Islet precursor cell (in vitro differentiated cells): ENCODE measurements around the gene PBX1.

Experiments
- DNase-seq: peaks from one replicate; pipeline ENCODE4 v3.0.0-alpha.2; 2018

PBX1 gene

GRCh38 chr1:164702664-164703063 lies 143.7 kb downstream of the PBX1 start:
- DNase-seq, result no peak

- no peak for DNase-seq
Measured at GRCh38 chr1:164703463-164703862, 144.5 kb downstream of the PBX1 start.

GRCh38 chr1:164703960-164704411 lies 145.0 kb downstream of the PBX1 start:
- DNase-seq, result no peak

- no peak for DNase-seq
Measured at GRCh38 chr1:164704954-164705353, 146.0 kb downstream of the PBX1 start.

GRCh38 chr1:164706606-164706987 lies 147.6 kb downstream of the PBX1 start:
- DNase-seq, result no peak

GRCh38 chr1:164707868-164708331 lies 148.9 kb downstream of the PBX1 start:
- peak; percentile 88 for DNase-seq

DNA sequence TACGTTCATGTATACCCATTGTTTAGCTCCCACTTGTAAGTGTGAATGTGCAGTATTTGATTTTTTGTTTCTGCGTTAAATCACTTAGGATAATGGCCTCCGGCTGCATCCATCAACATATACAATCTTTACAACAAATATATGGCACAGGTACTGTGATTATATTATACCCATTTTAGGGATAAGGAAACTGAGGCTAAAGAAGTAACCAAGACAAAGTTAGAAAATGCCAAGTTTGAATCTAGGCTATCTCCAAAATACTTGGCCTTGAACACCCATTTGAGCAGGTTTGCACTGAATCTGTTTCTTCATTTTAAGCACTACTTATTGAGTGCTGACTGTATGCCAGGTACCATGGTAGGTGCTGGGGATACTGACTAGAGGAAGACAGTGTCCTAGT lies 149.6 kb downstream of the PBX1 start:
- DNase-seq, result no peak

DNA sequence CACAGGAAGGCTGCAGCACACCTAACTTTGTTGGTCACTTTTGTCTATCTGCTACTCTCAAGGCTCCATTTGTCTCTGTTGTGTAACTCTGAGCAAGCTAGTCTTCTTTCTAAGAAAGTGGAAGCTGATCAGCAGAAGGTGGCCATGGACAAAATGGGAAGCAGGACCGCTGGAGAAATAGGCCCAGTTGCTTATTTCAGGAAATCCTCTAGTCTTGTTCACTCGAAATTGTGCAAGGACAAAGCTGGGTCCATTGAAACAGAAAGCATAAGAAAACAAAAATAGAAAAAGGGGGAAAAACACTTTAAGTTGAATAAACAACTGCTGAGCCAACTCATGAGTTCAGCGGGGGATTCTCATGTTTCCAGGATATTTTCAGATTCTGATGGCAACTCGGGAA lies 150.1 kb downstream of the PBX1 start:
- no peak for DNase-seq

DNA sequence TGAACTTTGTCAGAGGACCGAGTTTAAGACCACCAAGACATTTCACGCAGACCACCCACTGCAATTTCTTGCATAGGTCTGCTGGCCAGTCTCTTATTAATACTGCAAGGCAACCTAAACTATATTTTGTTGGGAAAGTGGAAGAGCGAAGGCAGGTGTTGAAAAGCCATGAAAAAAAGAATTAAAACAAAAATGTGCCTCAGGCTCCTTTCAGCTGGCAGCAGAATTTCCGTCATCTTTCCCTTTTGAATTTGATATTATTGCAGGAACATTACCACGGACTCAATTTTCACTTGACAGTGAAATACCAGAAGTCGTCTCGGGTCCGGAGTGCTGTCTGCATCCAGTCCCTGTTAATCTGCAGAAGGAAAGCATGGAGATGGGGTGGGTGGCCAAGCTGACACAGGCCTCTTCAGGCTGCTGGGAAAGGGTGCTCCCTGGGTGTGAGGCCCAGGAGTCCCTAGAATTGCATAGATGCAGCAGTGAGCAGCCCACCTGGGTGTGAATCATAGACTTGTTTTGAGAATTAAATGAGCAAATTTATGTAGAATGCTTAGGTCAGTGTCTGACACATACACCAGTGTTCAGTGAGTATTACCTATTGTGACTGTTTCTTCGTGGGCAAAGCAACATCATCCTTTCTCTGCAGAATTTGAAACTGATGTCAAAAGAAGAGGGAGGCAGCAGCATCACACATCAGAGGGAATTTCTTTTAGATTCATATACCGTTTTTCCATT lies 150.7 kb downstream of the PBX1 start:
- no peak for DNase-seq

DNA sequence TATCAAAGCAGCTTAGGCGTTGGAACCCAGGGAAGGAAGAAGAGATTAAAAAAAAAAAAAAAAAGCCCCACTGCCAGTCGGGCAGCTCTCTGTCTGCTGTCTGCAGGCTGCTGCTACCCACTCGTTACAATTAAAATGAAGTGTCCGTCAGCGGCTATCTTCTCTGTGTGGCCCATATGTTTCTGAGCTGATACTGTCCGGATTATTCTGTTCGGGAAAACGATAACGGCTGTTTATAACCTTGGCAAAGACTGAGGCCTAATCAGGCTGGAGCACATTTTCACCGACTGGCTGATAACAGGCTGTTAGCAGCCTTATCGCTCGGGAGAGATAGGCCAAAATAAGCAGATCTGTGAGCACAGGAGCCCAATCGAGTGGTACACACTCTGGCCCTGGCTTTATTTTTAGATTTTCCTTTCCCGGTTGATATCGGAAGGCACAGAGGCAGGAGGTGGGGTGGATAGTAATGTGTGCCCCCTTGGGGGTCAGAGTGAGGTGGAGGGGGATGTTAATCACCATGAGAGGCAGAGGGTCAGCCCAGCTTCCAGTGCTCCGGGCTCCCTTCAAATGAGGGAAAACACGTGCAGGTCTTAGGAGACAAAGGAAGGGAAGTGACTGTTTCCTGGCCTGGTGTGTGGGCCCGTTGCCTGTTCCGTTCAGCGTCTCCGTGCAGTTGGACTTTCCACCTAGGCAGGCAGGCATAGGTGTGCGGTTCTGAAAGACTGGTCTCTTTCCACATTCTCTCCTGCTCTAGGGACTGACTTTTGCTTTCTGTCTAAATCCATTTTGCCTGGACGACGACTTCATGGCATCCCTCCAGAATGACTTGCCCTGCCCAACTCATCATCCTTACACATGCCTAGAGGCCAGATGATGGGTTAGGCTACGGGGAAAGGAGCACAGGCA lies 153.4 kb downstream of the PBX1 start:
- no peak for DNase-seq

DNA sequence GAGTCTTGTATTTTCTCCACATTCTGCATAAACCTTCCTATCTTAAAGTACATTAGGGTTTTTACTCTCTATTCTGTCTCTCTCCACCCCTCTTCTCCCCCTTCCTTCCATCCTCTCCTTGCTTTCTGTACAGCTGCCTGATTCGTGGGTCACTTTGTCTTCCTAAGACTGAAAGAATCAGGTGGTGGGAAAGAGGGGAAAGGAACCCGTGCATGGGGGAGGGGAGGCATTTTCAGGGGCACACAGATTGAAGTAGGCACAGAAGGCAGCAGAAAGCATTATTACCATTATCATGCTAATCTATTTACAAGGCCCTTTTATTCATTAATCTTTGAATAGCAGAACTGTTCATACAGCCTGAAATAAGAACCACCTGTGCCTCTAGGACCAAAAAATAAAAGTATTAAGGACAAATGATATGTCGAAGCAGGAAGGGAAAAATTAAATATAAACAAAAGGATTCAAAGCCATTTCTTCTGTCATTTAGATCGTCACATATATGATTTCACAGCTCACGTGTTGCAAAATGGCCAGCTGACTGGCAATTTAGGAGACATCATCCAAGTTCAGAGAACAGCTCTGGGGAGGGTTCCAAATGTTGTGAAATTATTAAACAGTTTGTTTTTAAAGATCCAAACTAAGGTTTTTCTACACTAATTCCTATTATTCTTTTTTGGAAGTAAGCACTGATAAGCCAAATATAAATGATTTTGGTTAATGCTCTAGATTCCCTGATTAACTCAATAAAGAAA lies 154.6 kb downstream of the PBX1 start:
- DNase-seq, result no peak

DNA sequence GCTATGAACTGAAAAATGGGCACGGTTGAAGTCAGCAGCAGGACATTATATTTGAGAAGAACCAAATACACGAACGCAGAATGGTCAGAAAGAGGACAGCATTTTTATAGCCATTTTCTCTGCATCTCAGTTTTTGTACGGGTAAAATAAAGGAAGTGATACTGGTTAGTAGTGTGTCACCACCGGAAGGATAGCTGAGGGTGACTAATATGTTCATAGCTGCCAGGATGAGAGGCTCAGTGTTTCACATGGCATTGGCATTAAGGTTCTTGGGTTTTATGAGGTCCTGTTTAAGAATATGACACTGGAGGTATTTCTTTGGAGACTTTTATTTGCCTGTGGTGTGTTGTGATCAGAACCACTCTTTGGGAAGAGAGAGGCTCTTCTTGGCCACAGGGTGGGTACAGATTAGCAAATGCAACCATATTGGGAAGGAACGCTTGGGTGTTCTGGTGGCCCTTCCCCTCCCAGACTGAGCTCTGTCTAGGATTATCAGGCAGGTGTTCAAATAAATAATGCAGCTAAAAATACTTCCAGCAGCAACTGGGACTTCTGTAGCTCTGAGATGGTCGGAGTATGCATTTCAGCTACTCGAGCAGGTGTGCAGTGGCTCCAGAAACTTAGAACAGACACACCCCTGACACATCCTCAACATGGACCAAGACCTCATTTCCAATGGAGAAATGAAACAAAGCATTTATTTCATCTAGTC lies 158.2 kb downstream of the PBX1 start:
- no peak for DNase-seq

- DNase-seq, result no peak
Measured at GRCh38 chr1:164718821-164719220, 159.8 kb downstream of the PBX1 start.

- DNase-seq, result no peak
Measured at GRCh38 chr1:164719676-164720439, 160.9 kb downstream of the PBX1 start.

GRCh38 chr1:164720440-164721227 lies 161.7 kb downstream of the PBX1 start:
- no peak for DNase-seq

DNA sequence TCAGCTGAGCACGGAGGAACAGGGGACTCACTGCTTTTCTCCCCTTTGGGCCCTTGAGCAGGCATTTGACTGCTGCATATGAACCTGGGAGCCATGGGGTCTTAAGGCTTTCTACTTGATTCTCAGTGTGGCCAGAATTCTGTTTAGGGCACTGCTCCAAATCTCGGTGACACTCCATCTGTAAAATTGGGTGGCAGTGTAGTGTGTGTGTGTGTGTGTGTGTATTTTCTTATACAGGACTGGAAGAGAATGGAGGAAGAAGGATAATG lies 162.2 kb downstream of the PBX1 start:
- DNase-seq, result no peak

DNA sequence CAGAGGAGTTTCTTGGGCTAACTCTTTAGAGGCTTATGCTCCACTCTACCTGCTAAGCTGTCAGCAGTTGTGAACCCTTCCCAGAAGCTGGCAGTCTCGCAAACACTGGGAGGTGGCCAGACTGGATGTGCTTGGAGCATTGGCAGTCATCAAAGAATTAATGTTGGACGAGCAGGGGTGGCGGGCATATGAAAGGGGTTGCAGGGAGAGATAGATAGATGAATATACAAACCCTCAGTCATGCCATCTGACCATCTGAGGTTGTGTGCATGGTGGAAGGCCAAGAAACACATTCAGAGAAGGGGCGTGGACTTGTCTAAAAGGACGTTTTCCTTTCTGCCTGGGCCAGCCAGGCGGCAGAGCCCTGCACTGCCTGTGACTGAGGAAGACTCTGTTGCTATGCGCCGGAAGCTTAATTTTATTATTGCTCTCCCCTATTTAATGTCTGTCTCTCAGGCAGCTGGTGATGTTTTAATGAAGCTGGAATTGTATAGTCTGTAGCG lies 164.4 kb downstream of the PBX1 start:
- no peak for DNase-seq

DNA sequence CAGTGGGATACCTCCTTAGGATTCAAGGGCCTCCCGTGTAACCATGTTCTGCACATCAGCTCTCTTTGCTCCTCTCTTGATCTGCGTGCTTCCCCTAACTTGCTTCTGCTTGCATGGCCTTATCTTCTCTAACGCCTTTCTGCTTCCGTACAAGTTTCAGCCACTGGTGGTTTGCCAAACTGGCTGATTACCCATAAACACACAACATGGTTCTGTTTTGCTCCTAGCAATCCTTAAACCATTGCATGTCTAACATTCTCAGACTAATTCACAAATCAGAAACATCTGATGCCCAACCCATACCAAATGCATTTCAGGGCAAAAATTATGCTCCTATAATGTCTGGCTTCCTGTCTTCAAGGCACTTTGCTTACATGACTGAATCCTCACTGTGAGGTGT lies 166.4 kb downstream of the PBX1 start:
- no peak for DNase-seq

DNA sequence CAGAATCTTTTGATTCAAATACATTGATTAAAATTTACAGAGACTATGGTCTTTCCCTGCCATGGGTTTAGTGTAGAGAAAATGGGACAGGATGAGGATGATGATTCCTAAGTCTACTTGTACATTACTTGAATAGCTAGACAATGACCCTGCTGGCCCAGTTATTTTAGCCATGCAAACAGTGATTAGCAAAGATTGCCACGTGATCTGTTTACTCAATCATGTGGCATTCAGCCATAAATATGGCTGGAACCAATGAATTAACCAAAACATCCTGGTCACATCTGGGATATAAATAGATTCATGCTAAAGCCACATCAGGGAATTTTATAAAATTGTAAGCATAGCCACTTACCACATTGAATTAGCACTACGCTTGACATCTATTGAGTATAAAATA lies 167.3 kb downstream of the PBX1 start:
- no peak for DNase-seq

- no peak for DNase-seq
Measured at GRCh38 chr1:164728719-164729118, 169.7 kb downstream of the PBX1 start.
